Kidney epithelial cell (primary cell): ENCODE measurements around the gene SCUBE1. TPM values are rescaled to one million over a fixed set of nuclear protein-coding genes. Genes with fewer than 3 reads are reported as not detected.

Experiments
- DNase-seq: peaks from one replicate; pipeline ENCODE4 v3.0.0-alpha.2; 2010; ENCODE audit warnings: low read depth
- H3K27me3 ChIP-seq: 2 replicates; pipeline ENCODE4 v1.6.0; 2011; ENCODE audit warnings: low read length; ENCODE audit not compliant: control insufficient read depth, insufficient read depth
- H3K36me3 ChIP-seq: 2 replicates; pipeline ENCODE4 v1.5.1; 2011; ENCODE audit warnings: low read length; ENCODE audit not compliant: control insufficient read depth, insufficient read depth
- H3K4me3 ChIP-seq: 2 replicates; pipeline ENCODE4 v1.5.1; 2011; ENCODE audit warnings: low read depth, mild to moderate bottlenecking, control low read depth, low read length
- CTCF ChIP-seq: IDR thresholded peaks from 2 replicates; pipeline ENCODE4 v1.5.1; 2011; ENCODE audit warnings: mild to moderate bottlenecking, moderate library complexity, low read length, control low read depth, inconsistent platforms; ENCODE audit not compliant: insufficient read depth, poor library complexity, severe bottlenecking
- total RNA-seq: library from RNA; depleted of rRNA; stranded (reverse); fragments of >200 nt; gene quantifications from 2 replicates; pipeline ENCODE4 v1.2.3, GENCODE V29; 2015

Gene SCUBE1
- total RNA-seq, 1 donor from 2014 or later = 0.04 TPM

- no peak for DNase-seq
- no peaks in the 10 kb centered on the region for H3K27me3 ChIP-seq
- no peak for TF ChIP-seq CTCF
- H3K36me3 ChIP-seq = peaks cover 1% of the 10 kb centered on the region
- no peak overlapping the region for H3K4me3 ChIP-seq
Measured at GRCh38 chr22:43168471-43169309, 174.5 kb downstream of the SCUBE1 start.

- H3K27me3 ChIP-seq = no peaks in the 10 kb centered on the region
- H3K36me3 ChIP-seq = peaks cover 1% of the 10 kb centered on the region
- DNase-seq = no peak
- no peak for TF ChIP-seq CTCF
- H3K4me3 ChIP-seq = no peak overlapping the region
Measured at GRCh38 chr22:43167001-43167589, 176.1 kb downstream of the SCUBE1 start.

GRCh38 chr22:43166132-43166930 is 176.8 kb downstream of the SCUBE1 start:
- Histone ChIP-seq H3K4me3 (no peak overlapping the region), H3K36me3 (peaks cover under 1% of the 10 kb centered on the region), H3K27me3 (no peaks in the 10 kb centered on the region)
- DNase-seq = no peak
- TF ChIP-seq CTCF = no peak

GRCh38 chr22:43164636-43165035 is 178.5 kb downstream of the SCUBE1 start:
- no peak for DNase-seq
- Histone ChIP-seq H3K36me3 (no peaks in the 10 kb centered on the region), H3K27me3 (no peaks in the 10 kb centered on the region), H3K4me3 (no peak overlapping the region)
- TF ChIP-seq CTCF = no peak

GRCh38 chr22:43163241-43163795 is 179.9 kb downstream of the SCUBE1 start:
- no peaks in the 10 kb centered on the region for H3K36me3 ChIP-seq

More at GRCh38 chr22:43163241-43163795, 179.9 kb downstream of the SCUBE1 start:
- Histone ChIP-seq H3K27me3 (no peaks in the 10 kb centered on the region), H3K4me3 (no peak overlapping the region)
- no peak for DNase-seq
- TF ChIP-seq CTCF = no peak
